Lower leg skin (tissue), 4 donors: ENCODE data around the gene AEBP1. TPM values are rescaled to one million over a fixed set of nuclear protein-coding genes. Genes with fewer than 3 reads are reported as not detected.

Experiments used
- DNase-seq, 2 donors: peaks; one replicate each; pipeline ENCODE4 v3.0.0-alpha.2; 2019; ENCODE audit warnings: low spot score in 2 of 2
- H3K4me3 ChIP-seq: fragments of 200-600 bp; sonication (generic); 2 replicates; pipeline ENCODE4 v1.5.1; 2017; ENCODE audit warnings: mild to moderate bottlenecking, low read depth; ENCODE audit not compliant: poor library complexity, severe bottlenecking
- POLR2A ChIP-seq, 2 donors: fragments of 450-650 bp; IDR thresholded peaks; one replicate each; pipeline ENCODE4 v1.6.1; 2016 to 2017; ENCODE audit warnings: antibody characterized with exemption in 2 of 2, mild to moderate bottlenecking in 1 of 2, moderate library complexity in 1 of 2
- WGBS, 2 donors: methylation state at CpG; one replicate each; pipeline ENCODE4 v1.1.5; 2018; 5-methylcytosine and 5-hydroxymethylcytosine counted together
- intact Hi-C: fragments of 100-400 bp; cut with DNase I; formaldehyde crosslinking; loops from one replicate; pipeline ENCODE4 v1.15.0; 2023; ENCODE audit warnings: low total_unique reads
- total RNA-seq, 4 donors: library from RNA; depleted of rRNA; stranded (reverse); fragments of >200 nt; gene quantifications; one replicate each; pipeline ENCODE4 v1.1.0, GENCODE V29; 2016
- TF ChIP-seq, protein P1 (sequence below), 3 donors: fragments of 450-650 bp; IDR thresholded peaks; one replicate each; pipeline ENCODE4 v1.5.1; 2016; ENCODE audit warnings: antibody characterized with exemption in 3 of 3, mild to moderate bottlenecking in 3 of 3, moderate library complexity in 2 of 3

AEBP1 gene
- total RNA-seq, result 100 to 1,000 TPM in 1 of 4 donors, 10 to 100 TPM in 3; 52.6 to 134 (median 54.6) TPM

DNA sequence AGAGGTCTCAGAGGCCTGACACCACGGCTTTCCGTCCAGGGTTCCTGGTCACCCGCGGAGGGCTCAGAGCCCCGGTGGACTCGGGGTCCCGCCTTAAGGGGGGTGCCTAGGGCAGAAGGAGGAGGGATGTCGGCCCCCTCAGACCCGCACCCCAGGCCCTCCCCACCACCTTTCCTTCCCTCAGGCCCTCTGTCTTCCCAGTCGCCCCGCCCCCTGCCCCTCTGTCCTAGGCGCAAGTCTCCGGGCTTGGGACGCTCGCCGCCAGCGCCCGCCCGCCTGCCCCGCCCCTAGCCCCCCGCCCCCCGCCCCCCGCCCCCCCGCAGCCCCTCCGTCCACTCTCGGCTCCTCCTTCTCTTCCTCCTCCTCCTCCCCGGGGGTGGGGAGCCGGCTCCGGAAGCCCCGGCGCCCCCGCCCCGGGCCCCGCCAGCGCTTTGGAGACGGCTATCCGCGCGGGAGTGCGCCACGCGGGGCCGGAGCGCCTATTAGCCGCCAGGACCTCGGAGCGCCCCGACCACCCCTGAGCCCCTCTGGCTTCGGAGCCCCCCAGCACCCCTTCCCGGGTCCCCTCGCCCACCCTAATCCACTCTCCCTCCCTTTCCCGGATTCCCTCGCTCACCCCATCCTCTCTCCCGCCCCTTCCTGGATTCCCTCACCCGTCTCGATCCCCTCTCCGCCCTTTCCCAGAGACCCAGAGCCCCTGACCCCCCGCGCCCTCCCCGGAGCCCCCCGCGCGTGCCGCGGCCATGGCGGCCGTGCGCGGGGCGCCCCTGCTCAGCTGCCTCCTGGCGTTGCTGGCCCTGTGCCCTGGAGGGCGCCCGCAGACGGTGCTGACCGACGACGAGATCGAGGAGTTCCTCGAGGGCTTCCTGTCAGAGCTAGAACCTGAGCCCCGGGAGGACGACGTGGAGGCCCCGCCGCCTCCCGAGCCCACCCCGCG lies at the start of gene AEBP1:
Gene AEBP1, plus strand, starts transcription at position 423 of the 937 bp plus-strand sequence. Its CDS starts 321 bp downstream, at position 744.
- H3K4me3 ChIP-seq, result peak within 1 kb of the TSS; percentile 32
- TF ChIP-seq POLR2A (IDR thresholded peaks at IDR 0.05), result no peak
- TF ChIP-seq, protein P1, sequence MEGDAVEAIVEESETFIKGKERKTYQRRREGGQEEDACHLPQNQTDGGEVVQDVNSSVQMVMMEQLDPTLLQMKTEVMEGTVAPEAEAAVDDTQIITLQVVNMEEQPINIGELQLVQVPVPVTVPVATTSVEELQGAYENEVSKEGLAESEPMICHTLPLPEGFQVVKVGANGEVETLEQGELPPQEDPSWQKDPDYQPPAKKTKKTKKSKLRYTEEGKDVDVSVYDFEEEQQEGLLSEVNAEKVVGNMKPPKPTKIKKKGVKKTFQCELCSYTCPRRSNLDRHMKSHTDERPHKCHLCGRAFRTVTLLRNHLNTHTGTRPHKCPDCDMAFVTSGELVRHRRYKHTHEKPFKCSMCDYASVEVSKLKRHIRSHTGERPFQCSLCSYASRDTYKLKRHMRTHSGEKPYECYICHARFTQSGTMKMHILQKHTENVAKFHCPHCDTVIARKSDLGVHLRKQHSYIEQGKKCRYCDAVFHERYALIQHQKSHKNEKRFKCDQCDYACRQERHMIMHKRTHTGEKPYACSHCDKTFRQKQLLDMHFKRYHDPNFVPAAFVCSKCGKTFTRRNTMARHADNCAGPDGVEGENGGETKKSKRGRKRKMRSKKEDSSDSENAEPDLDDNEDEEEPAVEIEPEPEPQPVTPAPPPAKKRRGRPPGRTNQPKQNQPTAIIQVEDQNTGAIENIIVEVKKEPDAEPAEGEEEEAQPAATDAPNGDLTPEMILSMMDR (IDR thresholded peaks at IDR 0.05), result no peak
- DNase-seq, result peak in 1 of 2 donors; percentile 87
- intact Hi-C loops, result no loop called here
- WGBS, 2 donors, result 4 to 7% methylated on average over 56 to 77 of the region's 87 CpGs

DNA sequence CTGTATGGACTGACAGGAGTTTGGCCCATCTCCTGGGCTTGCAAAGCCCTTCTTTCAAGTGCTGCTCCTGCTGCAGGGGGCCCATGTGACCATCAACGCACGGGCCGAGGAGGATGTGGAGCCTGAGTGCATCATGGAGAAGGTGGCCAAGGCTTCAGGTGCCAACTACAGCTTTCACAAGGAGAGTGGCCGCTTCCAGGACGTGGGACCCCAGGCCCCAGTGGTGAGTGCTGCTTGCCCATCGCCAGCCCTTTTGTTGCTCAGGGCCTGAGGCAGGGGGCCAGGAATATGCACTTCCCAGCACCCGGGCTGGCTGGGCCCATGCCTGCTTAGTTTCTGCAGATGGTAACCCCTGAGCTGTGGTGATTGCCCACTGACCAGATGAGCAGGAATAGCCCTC lies 47.5 kb upstream of the AEBP1 start:
- H3K4me3 ChIP-seq, result no peak overlapping the region
- no peak for DNase-seq
- intact Hi-C loops, result no loop called here
- 91 to 97% methylated on average over 6 to 7 of the region's 7 CpGs for WGBS, 2 donors
- no peak for TF ChIP-seq POLR2A (IDR thresholded peaks at IDR 0.05)
- TF ChIP-seq, protein P1 (IDR thresholded peaks at IDR 0.05), result no peak

GRCh38 chr7:44057181-44057848 lies 46.8 kb upstream of the AEBP1 start:
- intact Hi-C loops, result no loop called here
- DNase-seq, result no peak
- WGBS, 2 donors, result 88 to 96% methylated on average over 11 of the region's 11 CpGs
- H3K4me3 ChIP-seq, result no peak overlapping the region
- no peak for TF ChIP-seq POLR2A (IDR thresholded peaks at IDR 0.05)
- TF ChIP-seq, protein P1 (IDR thresholded peaks at IDR 0.05), result no peak

- intact Hi-C loops, result no loop called here
- no peak for TF ChIP-seq POLR2A (IDR thresholded peaks at IDR 0.05)
- TF ChIP-seq, protein P1 (IDR thresholded peaks at IDR 0.05), result no peak
- no peak overlapping the region for H3K4me3 ChIP-seq
- no peak for DNase-seq
- 75 to 82% methylated on average over 25 to 30 of the region's 30 CpGs for WGBS, 2 donors
These were observed 46.0 kb upstream of the AEBP1 start for GRCh38 chr7:44057849-44058758.

GRCh38 chr7:44058759-44059218 lies 45.4 kb upstream of the AEBP1 start:
- 87 to 92% methylated on average over 7 of the region's 7 CpGs for WGBS, 2 donors
- DNase-seq, result peak in 1 of 2 donors; percentile 74
- H3K4me3 ChIP-seq, result no peak overlapping the region
- intact Hi-C loops, result no loop called here
- TF ChIP-seq, protein P1 (IDR thresholded peaks at IDR 0.05), result no peak
- TF ChIP-seq POLR2A (IDR thresholded peaks at IDR 0.05), result no peak
